GM18873 (cell line): ENCODE measurements around the gene ALG3.
"Not testable (repeated sequence)": the region's sequence is repeated elsewhere in the genome, so short reads cannot be mapped to it uniquely, and the experiment has no call there.

ENCODE experiments used
- ATAC-seq: cut with Tn5 transposase; IDR thresholded peaks from one replicate; pipeline ENCODE4 v1.9.1; 2021; ENCODE audit warnings: mild to moderate bottlenecking, moderate library complexity, moderate number of reproducible peaks; ENCODE audit not compliant: unreplicated experiment, low FRiP score

Gene ALG3

DNA sequence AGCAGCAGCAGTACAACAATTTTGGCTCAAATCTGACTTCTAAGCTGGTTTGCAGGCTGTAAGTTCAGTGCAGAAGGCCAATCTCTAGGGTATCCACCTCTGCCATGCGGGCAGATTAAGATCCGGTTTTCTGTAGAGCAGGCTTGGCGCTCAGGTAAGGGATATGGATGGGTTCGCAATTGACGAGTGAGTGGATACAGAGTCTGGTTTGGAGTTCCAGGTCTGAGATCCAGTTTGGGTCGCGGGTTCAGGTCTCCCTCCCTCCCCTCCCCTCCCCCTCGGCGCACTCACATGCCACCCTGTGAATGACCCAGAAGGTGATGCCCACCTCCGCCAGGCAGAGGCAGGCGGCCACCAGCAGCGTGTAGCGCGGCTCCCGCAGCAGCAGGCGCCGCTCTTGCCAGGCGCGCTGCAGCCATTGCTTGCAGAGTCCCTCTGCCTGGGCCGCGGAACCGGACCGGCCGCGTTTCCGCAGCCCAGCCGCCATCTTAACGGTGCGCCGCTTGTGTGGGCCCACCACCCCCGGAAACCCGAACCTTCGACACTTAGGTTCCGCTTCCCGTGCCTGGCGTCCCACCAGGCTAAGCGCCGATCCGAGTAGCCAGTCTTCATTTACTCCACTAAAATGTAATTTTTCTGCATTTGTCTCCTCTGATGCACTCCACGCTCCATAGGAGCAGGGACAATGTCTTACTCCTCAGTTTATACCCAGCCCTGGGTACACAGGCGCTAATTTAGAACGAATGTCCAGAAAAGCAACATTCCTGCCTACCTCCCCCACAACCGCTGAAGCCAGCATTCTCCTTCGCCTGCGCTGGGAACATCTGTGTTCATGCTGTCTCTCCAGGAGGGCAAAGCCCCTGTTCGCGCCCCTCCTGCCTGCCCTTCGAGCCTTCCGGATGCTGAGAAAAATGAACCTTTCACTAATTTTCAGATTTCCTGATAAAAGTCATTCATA, at the start of gene ALG3:
Gene ALG3, minus strand, starts transcription at position 509 of the 958 bp plus-strand sequence. Its CDS starts 22 bp downstream, at position 487.
- no peak for ATAC-seq

DNA sequence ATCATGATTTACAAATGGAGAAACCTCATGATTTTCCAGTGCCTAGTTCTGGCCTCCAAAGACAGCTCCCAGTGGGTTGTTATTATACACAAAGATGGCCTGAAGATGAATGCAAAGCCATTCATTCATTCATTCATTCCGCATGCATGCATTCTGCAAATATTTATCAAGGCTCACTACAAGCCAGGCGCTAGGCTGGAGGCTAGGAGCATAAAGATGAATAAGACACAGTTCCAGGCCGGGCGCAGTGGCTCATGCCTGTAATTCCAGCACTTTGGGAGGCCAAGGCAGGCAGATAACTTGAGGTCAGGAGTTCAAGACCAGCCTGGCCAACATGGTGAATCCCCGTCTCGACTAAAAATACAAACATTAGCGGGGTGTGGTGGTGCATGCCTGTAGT, 47.9 kb upstream of the ALG3 start:
- no peak for ATAC-seq

DNA sequence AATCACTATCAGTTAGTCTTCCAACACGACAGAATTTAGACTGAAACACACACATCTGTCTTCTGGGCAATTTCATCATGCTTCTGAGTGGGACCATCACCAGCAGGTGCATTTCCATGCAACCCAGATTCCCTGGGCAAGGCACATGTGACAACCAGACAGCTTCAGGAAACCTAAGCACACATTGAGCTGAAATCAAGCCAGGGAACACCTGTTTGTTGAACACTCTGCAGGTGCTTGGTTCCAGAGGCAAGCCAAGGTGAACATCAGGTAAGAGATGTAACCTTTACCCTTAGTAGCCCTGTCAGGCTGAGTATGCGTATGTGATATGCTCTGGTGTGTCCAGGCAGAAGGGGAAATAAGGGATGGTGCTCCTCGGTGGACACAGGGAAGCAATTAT, 47.0 kb upstream of the ALG3 start:
- ATAC-seq, result no peak

DNA sequence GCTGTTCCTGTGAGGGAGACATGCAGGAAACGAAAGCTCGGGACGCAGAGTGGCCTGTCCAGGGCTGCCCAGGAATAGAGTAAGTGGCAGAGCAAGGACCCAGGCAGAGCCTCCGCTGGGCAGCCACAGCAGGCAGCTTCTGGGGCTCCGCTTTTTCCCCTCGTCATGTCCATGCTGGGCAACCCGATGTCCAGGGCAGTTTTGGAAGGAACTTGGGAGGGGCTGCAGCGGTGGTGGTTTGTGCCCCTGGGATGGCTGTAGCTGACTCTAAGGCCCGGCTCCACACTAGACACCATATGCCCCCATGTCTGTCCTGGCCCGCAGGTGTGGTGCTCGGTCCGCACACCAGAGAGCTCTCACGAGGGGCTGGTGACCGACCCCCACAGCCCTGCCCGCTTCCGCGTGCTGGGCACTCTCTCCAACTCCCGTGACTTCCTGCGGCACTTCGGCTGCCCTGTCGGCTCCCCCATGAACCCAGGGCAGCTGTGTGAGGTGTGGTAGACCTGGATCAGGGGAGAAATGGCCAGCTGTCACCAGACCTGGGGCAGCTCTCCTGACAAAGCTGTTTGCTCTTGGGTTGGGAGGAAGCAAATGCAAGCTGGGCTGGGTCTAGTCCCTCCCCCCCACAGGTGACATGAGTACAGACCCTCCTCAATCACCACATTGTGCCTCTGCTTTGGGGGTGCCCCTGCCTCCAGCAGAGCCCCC, 43.1 kb upstream of the ALG3 start:
- ATAC-seq, result no peak

DNA sequence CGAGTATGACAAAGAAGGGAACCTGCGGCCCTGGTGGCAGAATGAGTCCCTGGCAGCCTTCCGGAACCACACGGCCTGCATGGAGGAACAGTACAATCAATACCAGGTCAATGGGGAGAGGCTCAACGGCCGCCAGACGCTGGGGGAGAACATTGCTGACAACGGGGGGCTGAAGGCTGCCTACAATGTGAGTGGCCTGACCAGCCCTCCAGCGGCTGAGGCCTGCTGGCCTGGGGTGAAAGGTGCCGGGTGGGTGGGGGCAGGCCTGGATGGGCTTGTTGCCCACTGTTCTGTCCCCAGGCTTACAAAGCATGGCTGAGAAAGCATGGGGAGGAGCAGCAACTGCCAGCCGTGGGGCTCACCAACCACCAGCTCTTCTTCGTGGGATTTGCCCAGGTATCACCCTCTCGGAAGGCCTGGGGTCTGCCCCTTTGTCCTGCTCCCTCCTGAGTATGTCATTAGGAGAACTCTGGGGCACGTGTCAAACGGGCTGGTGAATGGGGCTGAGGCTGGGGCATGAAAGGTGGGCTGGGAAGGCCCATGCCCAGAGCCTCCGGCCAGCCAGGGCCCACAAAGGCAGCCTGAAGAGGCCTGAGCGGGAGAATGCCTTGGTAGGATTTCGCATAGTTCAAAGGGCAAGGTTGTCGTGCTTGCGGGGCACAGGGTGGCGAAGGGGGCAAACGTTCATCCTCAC, 42.4 kb upstream of the ALG3 start:
- ATAC-seq, result no peak

DNA sequence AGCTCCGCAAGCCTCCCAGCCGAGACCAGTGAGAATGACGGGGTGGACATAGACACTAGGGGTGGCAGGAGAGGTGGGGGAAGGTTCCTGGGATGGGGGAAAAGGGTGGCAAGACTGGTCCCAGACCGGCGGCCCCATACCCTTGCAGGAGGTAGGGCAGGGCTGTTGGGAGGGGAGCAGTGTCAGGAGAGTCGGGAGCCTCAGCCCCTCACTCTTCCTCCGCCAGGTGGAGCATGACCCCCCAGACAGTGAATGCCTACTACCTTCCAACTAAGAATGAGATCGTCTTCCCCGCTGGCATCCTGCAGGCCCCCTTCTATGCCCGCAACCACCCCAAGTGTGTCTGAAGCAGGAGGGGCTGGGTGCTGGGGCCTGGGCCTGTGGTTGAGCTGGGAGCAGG, 41.6 kb upstream of the ALG3 start:
- no peak for ATAC-seq

DNA sequence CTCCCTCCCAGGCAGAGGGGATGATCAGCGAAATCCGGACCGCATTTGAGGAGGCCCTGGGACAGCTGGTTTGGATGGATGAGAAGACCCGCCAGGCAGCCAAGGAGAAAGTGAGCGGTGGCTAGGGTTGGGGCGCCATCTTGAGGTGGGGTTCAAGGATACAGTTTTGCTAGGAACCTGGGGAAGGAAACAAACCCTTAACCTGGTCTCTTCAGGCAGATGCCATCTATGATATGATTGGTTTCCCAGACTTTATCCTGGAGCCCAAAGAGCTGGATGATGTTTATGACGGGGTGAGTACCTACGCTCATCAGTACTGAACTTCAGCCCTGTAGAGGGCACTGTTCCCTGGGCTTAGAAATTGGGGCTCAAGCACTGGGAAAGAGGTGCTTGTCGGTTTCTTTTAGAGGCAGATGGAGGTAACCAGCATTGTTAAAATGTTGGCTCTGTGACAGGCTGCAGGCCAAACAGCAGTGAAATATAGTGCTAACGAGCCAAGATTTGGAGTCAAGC, 40.7 kb upstream of the ALG3 start:
- no peak for ATAC-seq

DNA sequence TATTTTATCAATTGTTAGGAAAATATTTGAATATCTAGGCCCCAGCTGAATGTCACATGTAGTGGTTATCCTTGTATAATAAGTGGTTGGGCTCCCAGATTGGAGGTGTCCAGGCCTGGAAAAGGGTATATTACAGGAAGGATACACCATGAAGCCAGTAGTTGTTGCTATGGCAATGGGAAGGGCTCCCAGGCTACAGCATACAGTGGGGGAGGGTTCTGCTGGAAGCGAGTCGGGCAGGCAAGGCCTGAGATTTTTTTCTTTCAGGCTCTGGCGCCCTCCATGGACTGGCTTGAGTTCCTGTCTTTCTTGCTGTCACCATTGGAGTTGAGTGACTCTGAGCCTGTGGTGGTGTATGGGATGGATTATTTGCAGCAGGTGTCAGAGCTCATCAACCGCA, 35.9 kb upstream of the ALG3 start:
- ATAC-seq, result no peak

DNA sequence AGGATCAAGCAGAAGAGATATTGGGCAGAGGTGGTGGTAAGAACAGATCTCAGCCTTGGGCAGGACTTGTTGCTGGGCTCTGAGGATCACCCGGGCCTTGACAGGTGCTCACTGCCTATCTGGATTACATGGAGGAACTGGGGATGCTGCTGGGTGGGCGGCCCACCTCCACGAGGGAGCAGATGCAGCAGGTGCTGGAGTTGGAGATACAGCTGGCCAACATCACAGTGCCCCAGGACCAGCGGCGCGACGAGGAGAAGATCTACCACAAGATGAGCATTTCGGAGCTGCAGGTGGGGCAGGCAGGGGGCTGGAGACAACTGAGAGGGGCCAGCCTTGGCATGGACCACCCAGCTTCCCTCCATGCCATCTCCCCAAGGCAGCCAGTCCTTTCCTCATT, 34.9 kb upstream of the ALG3 start:
- ATAC-seq, result no peak

DNA sequence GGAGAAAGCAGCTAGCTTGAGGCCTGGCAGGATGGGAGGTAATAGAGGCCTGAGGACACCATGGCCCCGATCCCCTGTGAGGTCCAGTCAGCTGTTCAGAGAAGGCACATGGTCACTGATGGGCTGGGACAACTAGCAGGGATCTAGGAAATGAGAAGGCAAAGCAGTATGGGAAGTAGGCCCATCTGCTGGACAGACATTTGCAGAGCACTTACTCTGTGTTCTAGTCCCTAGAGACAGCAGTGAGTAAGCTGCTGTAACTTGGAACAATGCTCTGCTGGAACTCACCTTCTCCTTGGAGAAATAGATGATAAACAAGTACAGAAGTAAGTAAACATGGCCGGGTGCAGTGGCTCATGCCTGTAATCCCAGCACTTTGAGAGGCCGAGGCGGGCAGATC, 34.2 kb upstream of the ALG3 start:
- no peak for ATAC-seq

DNA sequence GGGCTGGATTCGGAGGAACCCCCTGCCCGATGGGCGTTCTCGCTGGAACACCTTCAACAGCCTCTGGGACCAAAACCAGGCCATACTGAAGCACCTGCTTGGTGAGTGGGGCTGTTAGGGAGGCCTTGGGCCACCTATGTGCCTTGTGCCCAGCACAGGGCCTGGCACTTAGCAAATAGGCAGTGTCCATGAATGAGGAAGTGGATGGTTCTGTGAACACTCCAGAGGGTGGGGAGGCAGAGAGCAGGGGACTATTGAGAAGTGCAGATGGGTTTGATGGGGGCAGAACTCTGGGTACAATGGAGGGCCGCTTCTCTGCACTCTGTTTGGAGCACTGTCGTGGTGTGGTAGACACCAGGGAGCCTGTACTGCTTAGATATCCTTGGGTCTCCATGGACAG, 28.6 kb upstream of the ALG3 start:
- no peak for ATAC-seq

DNA sequence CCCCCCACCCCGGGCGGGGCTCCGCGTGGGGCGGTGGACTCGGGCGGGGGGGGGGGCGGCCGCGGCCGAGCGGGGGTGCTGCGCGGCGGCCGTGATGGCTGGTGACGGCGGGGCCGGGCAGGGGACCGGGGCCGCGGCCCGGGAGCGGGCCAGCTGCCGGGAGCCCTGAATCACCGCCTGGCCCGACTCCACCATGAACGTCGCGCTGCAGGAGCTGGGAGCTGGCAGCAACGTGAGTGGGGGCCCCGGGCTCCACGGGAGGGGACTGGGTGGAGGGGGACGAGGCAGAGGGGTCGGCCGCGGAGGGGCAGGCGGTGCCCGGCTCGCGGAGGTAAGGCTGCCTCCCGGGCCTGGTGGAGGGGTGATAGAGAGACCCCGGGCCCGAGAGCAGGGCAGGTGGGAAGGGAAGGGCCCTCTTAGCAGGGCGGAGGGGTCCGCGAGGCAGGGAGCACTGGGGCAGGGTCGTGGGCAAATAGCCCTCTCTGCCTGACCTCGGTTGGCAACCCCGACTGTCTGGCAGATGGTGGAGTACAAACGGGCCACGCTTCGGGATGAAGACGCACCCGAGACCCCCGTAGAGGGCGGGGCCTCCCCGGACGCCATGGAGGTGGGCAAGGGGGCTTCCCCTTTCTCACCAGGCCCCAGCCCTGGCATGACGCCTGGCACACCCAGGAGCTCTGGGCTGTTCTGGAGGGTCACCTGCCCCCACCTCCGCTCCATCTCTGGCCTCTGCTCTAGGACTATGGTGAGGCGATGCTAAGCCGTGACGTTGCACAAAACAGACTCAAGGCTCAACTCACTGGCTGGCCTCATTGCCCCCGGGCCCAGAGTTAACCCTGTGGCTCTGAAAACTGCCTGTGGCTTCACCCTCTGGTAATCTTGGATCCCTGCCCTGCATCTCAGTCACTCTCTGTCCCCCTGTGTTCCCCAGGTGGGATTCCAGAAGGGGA, 27.5 kb upstream of the ALG3 start, which contains the start of gene ECE2:
Gene ECE2, plus strand, starts transcription at position 62 of the 950 bp plus-strand sequence. Its CDS starts 132 bp downstream, at position 194.
- no peak for ATAC-seq

DNA sequence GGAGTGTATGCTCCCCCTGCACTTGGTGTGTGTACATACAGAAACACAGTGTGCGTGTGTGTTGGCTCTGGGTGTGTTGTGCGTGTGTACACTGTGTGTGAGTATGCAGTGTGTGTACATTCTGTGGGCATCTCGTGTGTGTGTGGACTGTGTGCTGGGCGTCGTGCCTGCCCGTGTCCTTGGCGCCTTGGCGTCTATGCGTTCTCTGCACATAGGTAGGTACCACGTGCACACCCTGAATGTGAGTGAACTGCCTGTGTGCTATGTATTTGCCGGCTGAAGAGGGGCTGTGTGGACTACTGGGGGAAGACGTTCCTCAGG, 26.6 kb upstream of the ALG3 start:
- ATAC-seq, result no peak

DNA sequence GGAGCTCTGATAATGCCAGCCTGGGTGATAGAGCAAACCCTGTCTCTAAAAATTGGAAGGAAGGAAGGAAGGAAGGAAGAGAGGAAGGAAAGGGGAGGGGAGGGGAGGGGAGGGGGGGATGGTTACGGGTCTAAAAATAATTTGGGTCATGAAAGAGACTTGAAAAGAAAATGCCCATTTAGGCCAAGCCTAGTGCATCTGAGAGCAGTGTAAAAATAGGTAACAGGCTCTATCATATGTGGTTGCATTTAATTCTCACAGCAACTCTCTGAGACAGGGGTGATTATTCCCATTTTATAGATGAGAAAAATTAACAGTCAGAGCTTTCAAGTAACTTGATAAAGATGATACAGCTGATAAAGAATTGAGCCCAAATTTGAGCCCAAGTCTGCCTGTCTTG, 23.5 kb upstream of the ALG3 start:
- no peak for ATAC-seq

DNA sequence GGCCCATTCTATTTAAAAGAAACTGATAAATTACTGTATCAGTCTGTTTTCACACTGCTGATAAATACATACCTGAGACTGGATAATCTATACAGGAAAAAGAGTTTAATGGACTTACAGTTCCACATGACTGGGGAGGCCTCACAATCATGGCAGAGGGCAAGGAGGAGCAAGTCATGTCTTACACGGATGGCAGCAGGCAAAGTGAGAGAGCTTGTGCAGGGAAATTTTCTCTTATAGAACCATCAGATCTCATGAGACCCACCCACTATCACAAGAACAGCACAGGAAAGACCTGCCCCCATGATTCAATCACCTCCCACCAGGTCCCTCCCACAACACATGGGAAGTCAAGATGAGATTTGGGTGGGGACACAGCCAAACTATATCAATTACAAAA, 18.5 kb upstream of the ALG3 start:
- ATAC-seq, result not testable (repeated sequence)

DNA sequence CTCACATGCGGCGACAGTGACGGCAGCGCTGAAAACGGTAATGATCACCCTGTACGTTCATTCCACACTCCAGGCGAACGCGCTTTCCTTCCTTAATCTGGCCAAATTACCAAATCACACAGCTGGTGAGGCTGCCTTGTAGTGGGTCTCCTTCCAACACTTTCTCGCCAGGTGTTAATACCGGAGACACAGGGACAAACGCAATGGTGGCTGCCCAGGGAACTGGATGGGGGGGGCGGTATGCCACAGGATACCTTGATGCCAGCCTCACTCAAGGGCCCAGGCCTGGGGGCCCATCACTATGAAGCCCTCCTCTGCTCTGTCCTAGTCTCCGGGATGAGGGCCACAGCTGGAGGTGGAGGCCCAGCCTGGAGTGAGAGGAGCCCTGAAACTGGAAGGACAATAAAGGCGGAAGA, 14.0 kb upstream of the ALG3 start:
- no peak for ATAC-seq

DNA sequence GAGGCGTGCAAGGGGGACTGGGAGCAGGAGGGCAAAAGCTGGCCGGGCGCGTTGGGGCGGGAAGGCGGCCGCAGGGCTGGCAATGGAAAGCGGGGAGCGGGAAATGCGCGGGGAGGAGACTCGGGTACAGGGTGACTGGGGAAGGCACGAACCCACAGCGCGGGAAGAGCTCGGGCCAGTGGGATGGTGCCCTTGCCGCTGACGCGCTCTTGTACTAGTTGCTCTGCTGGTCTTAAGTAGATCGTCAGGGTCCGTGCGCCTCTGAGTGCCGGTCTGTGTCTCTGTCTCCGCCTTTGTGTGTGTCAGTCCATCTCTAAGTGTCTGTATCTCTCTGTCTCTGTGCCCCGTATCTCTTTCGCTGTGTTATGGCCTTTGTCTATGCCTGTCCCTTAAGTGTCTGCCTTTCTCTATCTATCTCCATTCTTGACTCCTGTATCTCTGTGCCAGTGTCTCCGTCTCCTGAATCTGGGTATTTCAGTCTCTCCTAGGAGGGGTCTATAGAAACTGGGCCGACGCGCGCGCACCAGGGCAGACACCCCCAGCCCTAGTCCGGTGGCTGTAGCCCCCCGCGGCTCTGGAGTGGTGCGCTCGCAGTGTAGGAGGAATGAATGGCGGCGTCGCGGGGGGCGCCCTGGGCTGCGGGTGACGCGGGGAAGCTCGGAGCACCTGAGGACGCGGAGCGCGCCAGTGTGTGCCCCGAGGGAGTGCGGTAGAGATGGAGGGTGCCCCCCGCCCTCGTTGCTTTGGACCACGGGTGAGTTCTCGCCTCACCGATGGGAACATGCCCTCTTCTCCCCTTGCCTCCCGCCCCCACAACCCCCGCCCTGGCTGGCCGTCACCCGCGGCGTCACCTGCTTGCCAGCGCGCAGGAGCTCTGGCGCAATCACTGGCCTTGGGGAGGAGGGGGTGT, 13.3 kb upstream of the ALG3 start:
- ATAC-seq, result no peak

DNA sequence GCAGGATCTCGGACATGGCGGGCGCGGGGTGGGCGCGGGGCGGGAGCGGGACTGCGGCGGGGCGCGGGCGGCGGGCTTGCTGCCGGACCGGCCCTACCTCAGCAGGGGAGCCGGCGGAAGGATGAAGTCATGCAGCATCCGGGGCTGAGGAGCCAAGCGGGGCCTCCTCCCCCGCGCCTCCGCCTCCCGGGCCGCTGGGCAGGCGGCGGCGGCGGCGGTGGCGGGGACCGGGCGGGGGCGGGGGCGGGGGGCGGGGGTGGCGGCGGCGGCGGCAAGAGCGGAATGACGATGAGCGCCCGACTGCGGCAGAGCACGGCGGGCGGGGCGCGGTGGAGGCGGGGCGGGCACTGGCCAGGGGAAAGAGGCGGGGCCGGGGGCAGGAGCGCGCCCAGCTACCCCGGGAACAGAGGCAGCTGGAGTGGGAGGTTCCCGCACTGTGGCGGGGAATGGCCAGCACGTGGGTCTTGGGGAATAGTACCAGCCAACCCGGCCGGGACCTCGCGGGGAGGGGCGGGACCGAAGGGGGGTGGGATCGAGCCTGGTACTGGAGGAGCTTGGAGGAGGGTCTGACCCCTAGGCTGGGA, 12.6 kb upstream of the ALG3 start, which contains the start of gene CAMK2N2:
Gene CAMK2N2, minus strand, starts transcription at position 284 of the 584 bp plus-strand sequence. Its CDS starts 268 bp downstream, at position 16.
- ATAC-seq, result no peak
